GM18868 (cell line): ENCODE results near the gene TTC28.

ENCODE experiments used
- ATAC-seq: cut with Tn5 transposase; IDR thresholded peaks from one replicate; pipeline ENCODE4 v1.9.1; 2021; ENCODE audit warnings: mild to moderate bottlenecking, moderate library complexity; ENCODE audit not compliant: unreplicated experiment

Gene TTC28

DNA sequence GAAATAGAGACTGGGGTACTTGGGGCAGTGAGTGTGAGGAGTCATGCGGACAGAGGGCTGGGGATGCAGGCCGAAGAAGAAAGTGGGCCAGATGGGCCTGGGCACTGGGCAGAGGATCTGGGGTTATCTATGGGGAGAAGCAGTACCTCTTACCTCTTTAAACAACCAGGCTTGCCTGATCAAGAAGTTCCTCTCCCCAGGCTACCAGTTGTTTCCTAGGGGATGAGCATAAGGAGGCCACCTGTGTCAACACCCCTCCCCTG lies 662.2 kb downstream of the TTC28 start:
- no peak for ATAC-seq

DNA sequence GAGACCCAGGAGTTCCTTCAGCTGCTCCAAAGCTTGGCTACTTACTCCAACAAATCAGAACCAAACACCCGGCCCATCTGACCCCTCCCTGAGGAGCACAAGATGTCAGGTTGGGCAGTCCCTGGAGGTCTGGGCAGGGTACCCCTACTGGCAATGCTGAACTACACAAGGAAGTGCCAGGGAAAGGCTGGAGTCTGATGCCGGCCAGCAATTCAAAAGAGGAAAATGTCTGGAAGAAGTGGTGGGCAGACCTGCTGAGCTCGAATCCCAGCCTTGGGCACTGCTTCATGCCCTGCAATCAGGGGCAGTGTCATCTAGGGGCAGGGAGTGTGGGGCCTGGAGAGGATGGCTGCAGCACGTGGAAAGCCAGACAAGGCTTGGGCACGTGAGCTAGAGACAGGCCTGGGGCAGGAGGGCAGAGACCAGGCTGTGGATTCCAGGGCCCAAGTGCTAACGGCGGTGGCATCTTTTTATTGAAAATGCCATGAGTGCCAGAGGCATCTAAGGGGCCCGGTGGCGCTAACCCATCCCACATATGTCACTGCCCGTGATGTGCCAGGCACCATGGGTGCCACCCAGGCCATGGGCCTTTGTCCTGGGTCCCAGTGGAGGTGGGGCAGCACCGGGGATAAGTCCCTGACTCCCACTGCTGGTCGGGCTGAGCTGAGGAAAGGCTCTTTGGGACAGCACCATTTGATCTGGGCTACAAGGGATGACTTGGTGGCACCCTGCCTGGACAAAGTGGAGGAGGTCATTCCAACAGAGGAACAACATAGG lies 662.7 kb downstream of the TTC28 start:
- no peak for ATAC-seq

DNA sequence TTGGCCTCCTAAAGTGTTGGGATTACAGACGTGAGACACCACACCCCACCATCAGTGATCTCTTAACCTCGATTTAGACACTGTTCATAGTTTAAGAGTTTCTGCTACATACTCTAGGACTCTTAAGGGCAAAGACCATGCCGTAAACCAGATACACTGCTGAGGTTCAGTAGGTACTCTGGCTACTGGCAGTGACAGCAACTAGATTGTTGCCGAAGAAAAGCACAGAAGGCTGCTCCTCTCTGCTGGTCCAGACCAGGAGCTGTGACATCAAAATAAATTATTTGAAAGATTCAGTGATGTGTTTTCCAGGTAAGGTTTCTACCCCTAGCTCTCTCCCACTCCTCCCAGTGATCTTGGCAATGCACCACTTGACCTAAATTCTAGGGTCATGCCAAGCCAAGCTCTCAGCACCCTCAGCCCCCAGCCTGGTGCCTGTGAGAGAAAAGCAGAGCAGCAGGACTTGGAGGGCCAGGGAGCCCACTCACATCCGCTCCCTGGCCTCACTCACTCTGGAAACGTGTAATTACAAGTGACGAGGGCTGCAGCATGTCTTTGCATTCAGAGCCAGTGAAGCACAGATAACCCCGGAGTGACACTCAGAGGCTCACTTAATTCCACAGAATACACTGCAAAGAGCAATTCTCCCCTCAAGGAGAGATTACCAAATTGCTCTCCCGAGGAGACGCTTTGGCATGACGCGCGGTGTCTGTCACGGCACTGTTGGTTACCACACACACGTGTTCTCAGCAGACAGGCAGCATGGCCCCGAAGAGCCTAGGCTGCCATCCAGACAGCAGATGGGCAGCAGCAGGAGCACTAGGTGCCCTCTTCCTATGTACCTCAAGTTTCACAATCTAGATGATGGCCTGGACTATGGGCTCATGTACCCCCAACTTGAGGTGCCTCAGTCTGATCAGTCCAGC lies 663.7 kb downstream of the TTC28 start:
- ATAC-seq, result no peak

DNA sequence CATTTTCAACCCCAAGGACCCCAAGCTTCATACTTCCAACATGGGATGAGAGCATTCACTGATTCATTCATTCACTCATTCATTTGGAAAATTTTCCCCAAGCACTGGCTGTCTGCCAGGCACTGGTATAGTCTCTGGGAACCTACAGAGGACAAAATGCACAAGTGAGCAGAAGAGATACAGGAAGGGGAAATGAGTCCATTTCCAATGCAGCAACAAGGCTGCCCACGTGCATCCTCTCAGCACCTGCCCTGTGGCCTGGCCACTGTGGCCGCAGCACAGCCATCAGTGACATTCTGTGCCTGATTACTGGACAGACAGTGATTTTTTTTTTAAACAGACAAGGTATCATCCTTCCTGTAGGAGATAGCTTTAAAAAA lies 664.6 kb downstream of the TTC28 start:
- no peak for ATAC-seq

DNA sequence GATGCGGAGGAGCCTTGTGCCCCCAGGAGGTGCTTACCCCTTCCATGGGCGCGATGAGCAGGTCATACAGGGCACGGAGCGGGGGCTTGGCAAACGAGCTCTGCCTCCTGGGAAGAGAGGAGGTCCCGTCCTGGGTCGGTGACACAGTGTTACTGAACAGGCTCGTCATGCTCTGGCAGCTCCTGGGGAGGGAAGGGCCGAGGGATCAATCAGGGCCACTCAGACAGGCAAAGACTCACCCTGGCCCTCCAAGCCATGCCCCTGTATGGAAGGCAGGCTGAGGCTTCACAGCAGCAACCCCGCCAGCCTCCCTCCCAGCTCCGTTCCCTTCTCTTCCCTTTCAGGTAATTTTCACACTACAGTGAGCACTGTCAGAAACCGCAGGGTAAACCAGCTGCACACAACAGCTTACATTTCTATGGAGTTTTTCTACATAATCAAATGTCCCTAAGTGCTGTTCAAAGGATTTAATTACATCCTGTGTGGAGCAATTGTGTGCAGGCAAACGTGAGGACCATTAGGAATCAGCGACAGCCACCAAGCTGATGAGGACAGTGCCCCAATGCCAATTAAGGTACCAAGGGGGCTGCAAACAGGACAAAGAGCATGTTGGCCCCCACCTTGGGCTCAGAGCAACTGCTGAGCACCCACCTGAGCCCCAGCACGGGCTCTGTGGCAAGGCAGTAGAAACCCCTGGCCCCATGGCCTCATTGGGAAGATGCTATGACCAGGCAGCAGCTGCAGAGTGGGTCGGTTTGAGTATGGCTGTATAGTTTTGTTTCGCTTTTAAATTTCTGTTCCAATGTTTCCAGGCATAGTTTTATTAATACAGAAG lies 665.2 kb downstream of the TTC28 start:
- no peak for ATAC-seq

DNA sequence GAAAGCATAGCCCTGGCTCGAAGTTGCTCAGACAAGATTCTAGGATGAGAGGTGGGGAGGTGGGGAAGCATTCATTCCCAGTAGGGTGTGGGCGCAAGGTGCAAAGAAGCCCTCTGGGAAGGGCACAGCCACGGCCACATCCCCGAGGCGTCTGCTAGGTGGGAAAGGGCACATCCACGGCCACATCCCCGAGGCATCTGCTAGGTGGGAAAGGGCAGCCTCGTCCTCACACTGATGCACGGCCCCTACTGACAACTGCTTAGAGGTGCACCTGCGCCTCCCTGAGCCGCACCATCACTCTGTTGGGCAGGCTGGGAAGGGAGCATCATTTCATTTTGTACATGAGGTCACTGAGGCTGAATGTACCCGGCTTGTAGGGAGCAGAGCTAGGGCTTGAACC lies 666.0 kb downstream of the TTC28 start:
- ATAC-seq, result no peak

DNA sequence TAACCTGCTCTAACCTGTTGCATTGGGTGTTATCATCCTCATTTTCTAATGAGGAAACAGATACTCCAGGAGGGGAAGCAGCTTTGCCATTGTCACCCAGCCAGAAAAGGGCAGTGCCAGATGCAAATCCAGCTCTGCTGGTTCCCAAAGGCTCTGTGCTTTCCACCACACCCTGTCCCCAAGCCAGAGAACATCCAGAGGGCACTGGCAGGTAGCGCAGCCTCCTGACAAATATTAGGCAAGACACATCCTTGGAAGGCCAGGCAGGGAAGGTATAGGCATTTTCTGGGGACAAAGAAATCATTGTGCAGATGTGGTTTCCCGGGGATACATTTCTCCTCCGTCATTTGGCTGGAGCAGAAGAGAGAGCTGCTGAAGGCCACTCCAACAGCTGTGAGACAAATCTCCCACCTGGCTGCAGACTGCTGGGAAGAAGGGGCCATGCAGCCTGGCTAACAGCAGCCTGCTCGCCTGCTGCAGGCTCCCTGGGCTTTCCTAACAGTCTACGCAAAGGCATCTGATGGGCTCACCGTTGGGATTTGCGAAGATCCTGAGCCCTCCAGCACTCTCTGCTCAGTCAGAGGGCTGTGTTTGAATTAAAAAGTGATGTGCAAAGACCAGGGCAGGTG lies 666.7 kb downstream of the TTC28 start:
- ATAC-seq, result no peak

DNA sequence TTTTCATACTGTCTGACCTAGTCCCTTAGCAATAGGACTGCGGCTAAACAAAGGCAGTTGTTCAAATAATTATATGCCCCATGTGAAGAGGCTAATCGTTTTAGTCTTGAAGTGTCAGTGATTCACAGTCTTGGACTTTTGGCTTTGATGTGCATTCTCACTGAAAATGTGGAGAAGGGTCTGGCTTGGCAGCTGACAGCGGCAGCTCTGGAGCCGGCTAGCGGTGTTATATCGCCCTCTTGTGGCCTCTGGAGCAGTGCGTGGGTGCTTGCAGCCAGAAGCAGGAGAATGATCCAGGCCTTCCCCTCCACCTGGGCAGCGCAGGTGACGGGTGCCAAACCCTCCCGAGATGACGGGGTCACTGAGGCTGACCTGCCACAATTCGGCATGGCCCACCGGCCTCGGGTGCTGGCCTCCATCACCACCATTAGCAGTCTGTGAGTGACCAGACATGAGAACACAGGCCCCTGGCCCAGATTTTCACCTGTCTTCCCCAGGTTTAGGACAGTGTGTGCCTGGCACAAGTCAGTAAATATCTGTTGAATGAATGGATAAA lies 670.3 kb downstream of the TTC28 start:
- ATAC-seq, result no peak

DNA sequence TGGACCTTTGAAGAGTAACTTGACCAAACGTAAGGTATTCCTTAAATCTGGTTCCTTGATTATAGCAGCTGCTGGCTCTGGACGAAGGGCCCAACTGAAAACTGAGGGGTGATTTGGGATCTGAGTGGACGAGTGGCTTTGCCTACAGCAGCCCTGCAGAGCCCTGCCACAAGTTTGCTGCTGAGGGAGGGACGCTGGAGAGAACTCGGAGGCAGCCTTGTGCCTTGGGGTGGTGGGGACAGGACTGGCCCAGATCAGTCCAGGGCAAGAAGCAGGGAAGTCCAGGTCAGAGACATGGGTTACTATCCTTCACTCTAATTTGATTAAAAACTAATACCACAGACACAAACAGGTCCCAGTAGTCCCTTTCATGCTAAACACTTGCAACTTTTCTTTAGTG lies 671.0 kb downstream of the TTC28 start:
- ATAC-seq, result no peak

DNA sequence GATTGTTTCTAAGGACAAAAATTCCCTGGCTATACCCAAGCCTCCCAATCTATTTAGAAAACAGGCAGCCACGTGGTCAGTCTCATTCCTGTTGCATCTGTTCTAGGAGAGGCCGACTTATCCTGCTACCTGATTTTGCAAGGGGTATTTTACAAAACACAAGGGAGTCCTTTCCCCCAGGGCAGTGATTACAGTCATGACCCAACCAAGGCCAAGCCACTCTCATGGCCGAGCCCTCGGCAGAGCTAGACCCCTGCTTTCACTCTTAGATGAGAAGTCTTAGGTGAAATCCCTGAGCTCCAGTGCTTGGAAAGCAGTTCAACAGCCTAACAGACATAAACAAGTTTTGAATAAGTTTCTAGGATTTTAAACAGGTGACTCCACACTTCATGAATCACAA lies 671.6 kb downstream of the TTC28 start:
- no peak for ATAC-seq

DNA sequence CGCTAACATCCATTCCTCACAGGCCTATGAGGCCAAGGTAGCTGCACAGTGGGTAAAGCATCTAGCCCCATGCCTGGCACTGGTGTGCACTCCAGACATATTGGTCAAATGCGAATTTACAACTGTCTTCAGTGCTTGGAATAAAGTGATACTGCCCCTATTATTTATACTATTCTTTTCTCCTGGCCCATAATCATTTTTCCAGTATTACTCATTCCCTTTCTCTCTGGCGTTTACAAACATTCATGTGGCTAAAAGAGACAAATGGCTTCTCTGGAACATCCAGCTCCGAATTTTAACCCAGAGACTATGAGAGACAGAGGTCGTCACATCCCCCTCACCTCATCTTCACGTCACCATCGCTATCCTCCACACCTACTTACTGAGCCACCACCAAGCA lies 673.4 kb downstream of the TTC28 start:
- ATAC-seq, result no peak

DNA sequence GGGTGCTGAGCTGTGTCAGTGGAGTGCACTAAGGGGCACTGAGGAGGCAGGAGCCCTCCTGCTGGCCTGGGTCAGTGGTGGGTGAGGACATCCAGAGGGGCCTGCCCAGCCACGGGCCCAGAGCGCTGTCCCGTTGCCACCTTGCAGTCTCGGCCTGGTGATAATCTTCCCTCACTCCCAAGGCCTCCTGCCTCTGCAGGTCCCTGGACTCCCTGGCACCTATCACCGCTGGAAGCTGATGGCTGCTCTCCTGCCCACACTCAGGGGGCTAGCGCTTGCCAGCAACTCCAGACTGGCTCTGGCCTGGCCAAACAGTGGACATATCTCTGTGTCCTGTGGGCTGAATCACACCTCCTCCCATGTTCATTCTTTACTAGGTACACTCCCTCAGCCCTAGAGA lies 674.1 kb downstream of the TTC28 start:
- ATAC-seq, result no peak

DNA sequence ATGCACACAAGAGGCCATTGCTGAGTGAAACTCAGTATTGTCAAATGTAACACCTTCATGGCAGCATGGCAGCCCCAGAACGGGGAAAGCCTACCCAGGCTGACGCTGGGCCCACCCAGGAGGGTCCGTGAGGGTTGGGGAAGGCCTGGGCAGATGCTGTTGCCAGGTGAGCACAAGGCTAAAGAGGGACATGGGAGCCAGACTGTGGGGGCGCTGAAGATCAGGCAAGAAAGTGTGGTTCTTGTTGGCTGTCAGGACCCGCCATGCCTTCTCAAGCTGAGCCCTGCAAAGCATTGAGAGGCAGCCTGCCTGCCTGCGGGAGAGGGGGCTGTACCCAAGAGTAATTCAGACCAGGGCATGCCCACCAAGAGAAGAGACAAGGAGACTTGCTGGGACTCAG lies 675.6 kb downstream of the TTC28 start:
- ATAC-seq, result no peak

DNA sequence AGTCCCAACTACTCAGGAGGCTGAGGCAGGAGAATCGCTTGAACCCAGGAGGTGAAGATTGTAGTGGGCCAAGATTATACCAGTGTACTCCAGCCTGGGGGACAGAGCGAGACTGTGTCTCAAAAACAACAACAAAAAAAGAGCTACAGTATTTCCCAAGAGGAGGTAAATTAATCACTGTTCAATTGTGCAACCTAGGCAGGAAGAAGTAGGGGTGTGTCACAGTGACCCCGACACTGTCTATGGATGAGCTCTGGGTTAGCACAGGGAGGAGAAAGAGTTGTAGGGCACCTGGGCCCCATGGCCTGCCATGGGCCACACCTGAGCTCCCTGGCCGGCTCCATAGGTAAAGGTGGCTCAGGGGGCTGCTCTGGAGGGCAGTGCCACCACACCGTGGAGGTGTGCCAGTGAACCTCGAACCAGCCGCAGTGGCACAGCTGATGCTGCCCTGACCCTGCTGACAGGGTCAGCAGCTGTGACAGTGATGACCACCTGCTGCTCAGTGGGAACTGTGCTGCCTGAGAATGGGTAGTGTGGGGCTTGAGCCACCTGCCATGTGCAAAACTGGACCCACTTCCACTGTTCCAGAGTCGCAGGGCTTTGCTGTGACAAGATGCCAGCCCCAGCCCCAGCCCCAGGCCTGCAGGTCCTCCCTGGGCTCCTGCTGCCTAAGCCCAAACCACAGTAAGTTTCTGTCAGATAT lies 676.6 kb downstream of the TTC28 start:
- ATAC-seq, result no peak

DNA sequence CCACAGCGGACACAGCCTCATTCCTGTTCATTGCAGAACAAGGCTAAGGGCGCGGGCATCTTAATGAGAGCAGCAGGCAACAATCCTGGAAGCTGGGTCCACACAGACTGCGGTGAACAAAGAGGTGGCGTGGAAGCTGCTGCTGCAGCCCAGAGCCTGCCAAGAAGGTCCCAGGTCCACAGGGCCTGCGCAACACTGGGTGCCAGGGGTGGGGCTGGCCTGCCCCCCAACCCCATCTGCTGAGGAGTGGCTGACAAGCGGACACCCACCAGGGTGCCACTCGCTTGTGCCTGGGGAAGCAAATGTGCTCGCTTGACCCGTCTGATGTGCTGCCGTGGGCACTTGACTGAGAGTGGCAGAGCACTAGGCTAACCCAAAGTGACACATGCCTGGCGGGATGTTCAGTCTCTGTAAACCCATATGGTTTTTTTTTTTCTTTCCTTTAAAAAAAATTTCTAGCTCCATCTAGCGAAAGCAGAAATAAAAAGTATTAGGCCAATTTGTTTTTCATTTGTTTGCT lies 677.4 kb downstream of the TTC28 start:
- ATAC-seq, result no peak

DNA sequence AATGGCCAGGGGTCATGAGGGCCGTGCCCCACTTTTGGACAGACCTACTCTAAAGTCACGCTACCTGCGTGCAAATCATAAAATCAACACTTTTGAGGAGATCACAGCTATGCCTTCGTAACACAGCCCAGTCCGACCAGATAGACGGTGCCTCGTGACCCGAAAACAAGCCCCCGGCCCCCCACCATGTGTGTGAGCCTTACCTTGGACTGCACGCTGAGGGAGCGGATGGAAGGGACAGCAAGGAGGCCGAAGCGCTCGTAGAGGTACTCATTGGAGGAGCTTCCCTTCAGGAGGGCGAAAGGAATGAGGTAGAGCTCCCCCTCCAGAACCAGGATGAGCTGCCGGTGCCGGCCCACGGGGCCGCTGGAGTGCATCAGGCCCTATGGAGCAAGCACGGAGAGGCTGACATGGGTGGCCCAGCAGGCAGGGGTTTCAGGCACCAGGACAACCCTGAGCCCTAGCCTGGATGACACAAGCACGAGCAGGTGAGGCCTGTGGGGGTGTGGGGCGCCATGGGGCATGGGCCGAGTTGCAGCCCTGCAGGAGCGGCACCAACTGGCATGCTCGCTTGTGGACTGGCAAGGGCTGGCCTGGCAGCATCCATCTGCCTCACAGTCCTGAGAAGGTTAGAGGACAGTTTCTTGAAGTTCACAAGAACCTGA lies 678.3 kb downstream of the TTC28 start:
- ATAC-seq, result no peak

DNA sequence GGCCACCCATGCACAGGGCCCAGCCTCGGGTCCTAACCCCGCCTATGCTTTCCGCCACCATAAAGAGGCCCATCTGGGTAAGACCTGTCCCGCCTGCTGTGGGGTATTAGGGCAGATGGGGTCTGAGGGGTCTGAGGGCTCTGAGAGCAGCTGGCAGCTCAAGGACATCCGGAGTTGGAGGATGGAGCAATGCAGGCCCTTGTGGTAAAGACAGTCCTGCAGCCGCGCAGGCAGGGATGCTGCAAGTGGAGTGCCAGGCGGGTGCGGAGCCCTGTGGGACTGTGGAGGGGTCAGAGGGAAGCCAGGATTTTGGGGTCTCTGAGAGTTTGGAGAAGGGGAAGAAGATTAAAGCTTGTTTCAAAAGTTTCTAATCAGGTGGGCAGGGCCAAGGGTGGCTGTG lies 679.3 kb downstream of the TTC28 start:
- no peak for ATAC-seq

DNA sequence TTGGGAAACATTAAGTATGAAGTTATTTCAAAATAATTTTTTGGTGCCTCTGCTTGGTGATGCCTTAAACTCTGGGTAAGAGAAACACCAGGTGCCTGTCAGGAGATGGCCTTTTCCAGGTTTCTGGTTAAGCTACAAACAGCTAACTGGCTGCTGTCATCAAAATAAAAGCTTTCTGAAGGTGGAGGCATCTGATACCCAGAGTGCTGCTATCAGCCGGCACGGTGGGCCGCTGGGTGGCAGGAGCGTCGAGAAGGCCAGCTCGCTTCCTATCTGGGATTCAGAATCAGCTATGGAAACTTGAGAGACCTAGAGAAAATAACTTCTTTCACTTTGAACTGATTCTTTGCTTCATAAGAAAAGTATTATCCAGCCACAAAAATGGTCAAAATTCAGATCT lies 679.8 kb downstream of the TTC28 start:
- no peak for ATAC-seq
